Keratinocyte (primary cell): ENCODE results near the gene CFAP77.

Experiments used
- EZH2 ChIP-seq: IDR thresholded peaks from one replicate; pipeline ENCODE4 v1.6.1; 2012; ENCODE audit warnings: inconsistent platforms, mild to moderate bottlenecking, low read length, moderate library complexity
- TF ChIP-seq, protein P1 (sequence below), 3 experiments: IDR thresholded peaks in 1 of 3; conservative IDR thresholded peaks in 1 of 3; optimal IDR thresholded peaks in 1 of 3; 2 replicates in 2 of 3; 3 replicates in 1 of 3; pipeline versions ENCODE3 to v1.5.1; 2011; ENCODE audit warnings: low read length in 3 of 3, mild to moderate bottlenecking in 3 of 3, moderate library complexity in 2 of 3, control low read depth in 1 of 3, inconsistent platforms in 1 of 3; ENCODE audit not compliant: insufficient read depth in 2 of 3; ENCODE audit errors: extremely low read depth in 1 of 3

DNA sequence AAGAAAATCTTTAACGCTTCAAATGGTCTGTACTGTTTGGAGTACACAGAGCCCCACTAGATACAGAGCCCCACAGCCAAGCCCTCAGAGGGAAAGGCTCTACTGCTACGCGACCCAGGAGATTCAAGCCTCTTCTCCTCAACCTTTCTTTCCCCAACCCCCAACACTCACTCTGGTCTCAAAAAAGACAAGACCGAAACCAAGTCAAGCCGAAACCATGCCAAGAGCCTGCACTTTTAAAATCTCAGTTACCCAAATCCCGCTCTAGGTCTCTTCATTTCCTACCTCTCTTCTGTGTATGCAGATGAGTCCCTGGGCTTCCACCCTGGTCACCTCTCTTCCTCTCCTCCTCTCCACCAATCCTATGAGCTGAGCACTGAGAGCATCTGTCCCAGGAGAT lies 204.3 kb downstream of the CFAP77 start:
- TF ChIP-seq, protein P1, sequence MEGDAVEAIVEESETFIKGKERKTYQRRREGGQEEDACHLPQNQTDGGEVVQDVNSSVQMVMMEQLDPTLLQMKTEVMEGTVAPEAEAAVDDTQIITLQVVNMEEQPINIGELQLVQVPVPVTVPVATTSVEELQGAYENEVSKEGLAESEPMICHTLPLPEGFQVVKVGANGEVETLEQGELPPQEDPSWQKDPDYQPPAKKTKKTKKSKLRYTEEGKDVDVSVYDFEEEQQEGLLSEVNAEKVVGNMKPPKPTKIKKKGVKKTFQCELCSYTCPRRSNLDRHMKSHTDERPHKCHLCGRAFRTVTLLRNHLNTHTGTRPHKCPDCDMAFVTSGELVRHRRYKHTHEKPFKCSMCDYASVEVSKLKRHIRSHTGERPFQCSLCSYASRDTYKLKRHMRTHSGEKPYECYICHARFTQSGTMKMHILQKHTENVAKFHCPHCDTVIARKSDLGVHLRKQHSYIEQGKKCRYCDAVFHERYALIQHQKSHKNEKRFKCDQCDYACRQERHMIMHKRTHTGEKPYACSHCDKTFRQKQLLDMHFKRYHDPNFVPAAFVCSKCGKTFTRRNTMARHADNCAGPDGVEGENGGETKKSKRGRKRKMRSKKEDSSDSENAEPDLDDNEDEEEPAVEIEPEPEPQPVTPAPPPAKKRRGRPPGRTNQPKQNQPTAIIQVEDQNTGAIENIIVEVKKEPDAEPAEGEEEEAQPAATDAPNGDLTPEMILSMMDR (optimal IDR thresholded peaks at IDR 0.05 in 1 of 3, IDR thresholded peaks at IDR 0.05 in 1 of 3, conservative IDR thresholded peaks at IDR 0.05 in 1 of 3; ENCODE audit: extremely low read depth in 1 of 3, insufficient read depth in 2 of 3, low read length in 3 of 3): no peak
- no peak for TF ChIP-seq EZH2
